A673 (cell line): ENCODE measurements around the gene TP53BP1. TPM values are rescaled to one million over a fixed set of nuclear protein-coding genes. Genes with fewer than 3 reads are reported as not detected.

Experiments
- BruUV-seq: library from RNA; stranded (reverse); fragments of 400-500 nt; replicated peaks from 2 replicates; lab custom pipeline; 2021; lab: Mats Ljungman, UMichigan
- CTCF ChIA-PET: fragments of 300-600 bp; sonication (Branson Sonifier 250); formaldehyde crosslinking; loops from one replicate; lab custom pipeline; 2022; ENCODE audit warnings: antibody characterized with exemption; lab: Charles Lee
- POLR2A ChIA-PET: fragments of 300-600 bp; sonication (Branson Sonifier 250); formaldehyde crosslinking; loops from one replicate; lab custom pipeline; 2022; ENCODE audit warnings: antibody characterized with exemption; ENCODE audit not compliant: low non-redundant PET; lab: Charles Lee
- DNase-seq: peaks from one replicate; pipeline ENCODE4 v3.0.0-alpha.2; 2015; ENCODE audit warnings: low spot score
- H3K27ac ChIP-seq: fragments of 200-600 bp; sonication (generic); 2 replicates; pipeline ENCODE4 v1.5.1; 2016; ENCODE audit warnings: mixed run types, low read depth, mild to moderate bottlenecking, mixed read lengths, antibody characterized with exemption, low read length; ENCODE audit not compliant: poor library complexity, severe bottlenecking
- H3K27me3 ChIP-seq: fragments of 200-600 bp; sonication (generic); replicated peaks from 2 replicates; pipeline ENCODE4 v1.6.1; 2017; ENCODE audit warnings: mixed run types, low read depth, mild to moderate bottlenecking, mixed read lengths, antibody characterized with exemption, low read length; ENCODE audit not compliant: insufficient read depth, poor library complexity
- H3K36me3 ChIP-seq: fragments of 200-600 bp; sonication (generic); 2 replicates; pipeline ENCODE4 v1.6.1; 2016; ENCODE audit warnings: mixed run types, mild to moderate bottlenecking, mixed read lengths, antibody characterized with exemption, low read length; ENCODE audit not compliant: insufficient read depth, poor library complexity, severe bottlenecking
- H3K4me1 ChIP-seq: fragments of 200-600 bp; sonication (generic); 2 replicates; pipeline ENCODE4 v1.6.1; 2017; ENCODE audit warnings: mixed run types, mild to moderate bottlenecking, mixed read lengths, antibody characterized with exemption, low read length; ENCODE audit not compliant: insufficient read depth, poor library complexity, severe bottlenecking
- H3K4me3 ChIP-seq: fragments of 200-600 bp; sonication (generic); 2 replicates; pipeline ENCODE4 v1.5.1; 2016; ENCODE audit warnings: low read depth, mixed run types, mild to moderate bottlenecking, mixed read lengths, low read length; ENCODE audit not compliant: poor library complexity, severe bottlenecking
- H3K9me3 ChIP-seq: fragments of 200-600 bp; sonication (generic); 2 replicates; pipeline ENCODE4 v1.6.1; 2016; ENCODE audit warnings: mixed run types, low read depth, mild to moderate bottlenecking, mixed read lengths, antibody characterized with exemption, low read length; ENCODE audit not compliant: poor library complexity, severe bottlenecking
- EZH2 ChIP-seq: fragments of 200-600 bp; sonication (generic); IDR thresholded peaks from 2 replicates; pipeline ENCODE4 v1.6.1; 2017; ENCODE audit warnings: borderline replicate concordance, low read depth, mild to moderate bottlenecking, mixed read lengths, antibody characterized with exemption, low read length; ENCODE audit not compliant: poor library complexity, severe bottlenecking
- intact Hi-C: fragments of 100-400 bp; cut with micrococcal nuclease; formaldehyde crosslinking; loops from one replicate; pipeline ENCODE4 v1.10.0; 2022; ENCODE audit not compliant: unreplicated experiment
- total RNA-seq: library from RNA; stranded (reverse); gene quantifications from 2 replicates; pipeline ENCODE4 v1.2.3, GENCODE V29; 2021
- TF ChIP-seq, protein P1 (sequence below): fragments of 300-800, 200-600 bp; sonication (generic); conservative IDR thresholded peaks from 2 replicates; pipeline ENCODE4 v1.5.1; 2017; ENCODE audit warnings: low read depth, mild to moderate bottlenecking, antibody characterized with exemption, low read length, moderate library complexity, mixed read lengths

The TP53BP1 gene
- total RNA-seq, 1 experiment from 2014 or later, result 66.0 TPM

DNA sequence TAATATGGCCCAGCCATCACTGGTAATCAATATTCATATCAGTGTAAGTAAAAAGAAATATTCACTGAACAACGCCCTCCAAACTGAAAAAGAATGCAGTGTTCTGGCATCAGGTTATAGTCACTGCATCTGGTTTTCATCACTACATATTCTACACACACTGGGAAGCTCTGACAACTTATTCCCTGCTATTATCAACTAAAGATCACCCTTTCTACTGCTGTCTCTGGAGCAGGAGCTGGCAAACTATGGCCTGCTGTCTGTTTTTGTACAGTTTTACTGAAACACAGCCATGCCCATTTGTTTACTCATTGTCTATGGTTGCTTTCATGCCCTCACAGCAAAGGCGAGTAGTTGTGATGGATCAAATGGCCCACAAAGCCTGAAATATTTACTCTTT is 86.8 kb downstream of the TP53BP1 start:
- ChIA-PET POLR2A (no interaction called here), CTCF (no interaction called here)
- TF ChIP-seq EZH2, result no peak
- TF ChIP-seq, protein P1, sequence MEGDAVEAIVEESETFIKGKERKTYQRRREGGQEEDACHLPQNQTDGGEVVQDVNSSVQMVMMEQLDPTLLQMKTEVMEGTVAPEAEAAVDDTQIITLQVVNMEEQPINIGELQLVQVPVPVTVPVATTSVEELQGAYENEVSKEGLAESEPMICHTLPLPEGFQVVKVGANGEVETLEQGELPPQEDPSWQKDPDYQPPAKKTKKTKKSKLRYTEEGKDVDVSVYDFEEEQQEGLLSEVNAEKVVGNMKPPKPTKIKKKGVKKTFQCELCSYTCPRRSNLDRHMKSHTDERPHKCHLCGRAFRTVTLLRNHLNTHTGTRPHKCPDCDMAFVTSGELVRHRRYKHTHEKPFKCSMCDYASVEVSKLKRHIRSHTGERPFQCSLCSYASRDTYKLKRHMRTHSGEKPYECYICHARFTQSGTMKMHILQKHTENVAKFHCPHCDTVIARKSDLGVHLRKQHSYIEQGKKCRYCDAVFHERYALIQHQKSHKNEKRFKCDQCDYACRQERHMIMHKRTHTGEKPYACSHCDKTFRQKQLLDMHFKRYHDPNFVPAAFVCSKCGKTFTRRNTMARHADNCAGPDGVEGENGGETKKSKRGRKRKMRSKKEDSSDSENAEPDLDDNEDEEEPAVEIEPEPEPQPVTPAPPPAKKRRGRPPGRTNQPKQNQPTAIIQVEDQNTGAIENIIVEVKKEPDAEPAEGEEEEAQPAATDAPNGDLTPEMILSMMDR, result no peak
- no peaks in the 10 kb centered on the region for H3K27me3 ChIP-seq
- intact Hi-C loops, result loop anchor here (10.0 kb wide), 1 partner anchor 339 kb away; the partner anchor contains the start of gene PDIA3
- no peaks in the 10 kb centered on the region for H3K9me3 ChIP-seq
- peaks cover 94% of the 10 kb centered on the region for H3K36me3 ChIP-seq
- no peaks in the 10 kb centered on the region for H3K4me1 ChIP-seq
- no TSS peak for BruUV-seq
- no peak overlapping the region for H3K27ac ChIP-seq
- no peak overlapping the region for H3K4me3 ChIP-seq
- no peak for DNase-seq

DNA sequence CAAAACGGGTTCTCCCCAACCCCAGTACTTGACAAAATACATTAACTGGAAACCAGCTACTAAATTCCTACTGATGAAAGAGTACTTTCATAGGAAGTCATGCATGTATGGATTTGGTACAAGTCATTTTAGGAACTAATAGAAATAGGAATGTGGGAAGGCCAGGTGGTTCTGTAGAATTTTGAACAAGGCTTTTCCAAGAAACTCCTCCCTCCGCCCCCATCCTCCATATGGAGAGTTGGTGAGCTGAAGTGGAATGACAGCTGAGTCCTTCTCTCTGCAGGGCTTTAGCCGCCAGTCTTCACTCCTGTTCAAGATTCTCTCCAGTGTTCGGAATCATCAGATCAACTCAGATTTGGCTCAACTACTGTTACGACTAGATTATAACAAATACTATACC is 88.8 kb downstream of the TP53BP1 start:
- H3K36me3 ChIP-seq, result peaks cover 94% of the 10 kb centered on the region
- intact Hi-C loops, result loop anchor here (10.0 kb wide), 1 partner anchor 341 kb away; the partner anchor contains the start of gene PDIA3
- CTCF ChIA-PET, result no interaction called here
- POLR2A ChIA-PET, result interaction anchor here (0.6 kb wide), 1 partner anchor 975 kb away, joined by 3 read pairs; no protein-coding TSS in a partner anchor
- no peak for TF ChIP-seq EZH2
- TF ChIP-seq, protein P1, result no peak
- no peaks in the 10 kb centered on the region for H3K27me3 ChIP-seq
- no peaks in the 10 kb centered on the region for H3K4me1 ChIP-seq
- DNase-seq, result no peak
- H3K4me3 ChIP-seq, result no peak overlapping the region
- H3K27ac ChIP-seq, result no peak overlapping the region
- BruUV-seq, result no TSS peak
- no peaks in the 10 kb centered on the region for H3K9me3 ChIP-seq

DNA sequence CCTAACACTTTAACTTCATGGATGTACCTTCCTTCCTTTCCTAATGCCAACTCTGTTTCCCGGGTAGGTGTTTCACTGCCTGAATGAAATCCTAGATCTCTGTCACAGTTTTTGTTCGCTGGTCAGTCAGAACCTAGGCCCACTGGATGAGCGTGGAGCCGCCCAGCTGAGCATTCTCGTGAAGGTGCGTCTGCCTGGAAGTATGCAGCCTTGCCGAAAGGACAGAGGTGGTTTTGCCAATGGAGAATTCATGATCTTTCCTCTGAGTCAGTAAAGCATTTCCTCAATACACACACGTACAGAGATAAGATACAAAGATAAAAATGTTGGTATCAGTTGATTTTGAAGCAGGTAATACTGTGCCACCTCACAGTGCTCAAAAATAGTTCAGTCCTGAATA is 89.3 kb downstream of the TP53BP1 start:
- Histone ChIP-seq H3K4me1 (no peaks in the 10 kb centered on the region), H3K27me3 (no peaks in the 10 kb centered on the region), H3K4me3 (no peak overlapping the region), H3K9me3 (no peaks in the 10 kb centered on the region), H3K36me3 (peaks cover 94% of the 10 kb centered on the region), H3K27ac (no peak overlapping the region)
- TF ChIP-seq, protein P1, result no peak
- TF ChIP-seq EZH2, result no peak
- CTCF ChIA-PET, result no interaction called here
- POLR2A ChIA-PET, result interaction anchor here (0.6 kb wide), 1 partner anchor 975 kb away, joined by 3 read pairs; no protein-coding TSS in a partner anchor
- BruUV-seq, result no TSS peak
- intact Hi-C loops, result loop anchor here (10.0 kb wide), 1 partner anchor 341 kb away; the partner anchor contains the start of gene PDIA3
- no peak for DNase-seq
